H9 (cell line): ENCODE data around the gene FARS2. TPM values are rescaled to one million over a fixed set of nuclear protein-coding genes. Genes with fewer than 3 reads are reported as not detected.

Experiments
- DNase-seq: peaks from one replicate; pipeline ENCODE4 v3.0.0-alpha.2; 2017
- H2AFZ ChIP-seq: one replicate; pipeline ENCODE4 v1.6.1; 2013; ENCODE audit warnings: mild to moderate bottlenecking, low read length, control low read depth, moderate library complexity
- H2AK5ac ChIP-seq: 2 replicates; pipeline ENCODE4 v1.6.1; 2013; ENCODE audit warnings: low read length, control low read depth, mixed read lengths; ENCODE audit not compliant: insufficient read length
- H2BK120ac ChIP-seq: one replicate; pipeline ENCODE4 v1.6.1; 2013; ENCODE audit warnings: low read depth, mild to moderate bottlenecking, low read length, control low read depth, inconsistent platforms; ENCODE audit not compliant: poor library complexity, severe bottlenecking
- H2BK12ac ChIP-seq: 2 replicates; pipeline ENCODE4 v1.6.1; 2013; ENCODE audit warnings: low read length, control low read depth, mixed read lengths, low read depth; ENCODE audit not compliant: insufficient read length
- H2BK15ac ChIP-seq: 2 replicates; pipeline ENCODE4 v1.6.1; 2013; ENCODE audit warnings: low read depth, low read length, control low read depth
- H2BK20ac ChIP-seq: one replicate; pipeline ENCODE4 v1.6.1; 2013; ENCODE audit warnings: low read depth, mild to moderate bottlenecking, low read length, control low read depth, inconsistent platforms; ENCODE audit not compliant: poor library complexity, severe bottlenecking
- H2BK5ac ChIP-seq: 2 replicates; pipeline ENCODE4 v1.6.1; 2013; ENCODE audit warnings: low read length, control low read depth, mixed read lengths; ENCODE audit not compliant: insufficient read length
- H3K14ac ChIP-seq: 2 replicates; pipeline ENCODE4 v1.6.1; 2013; ENCODE audit warnings: low read length, control low read depth; ENCODE audit not compliant: insufficient read depth
- H3K18ac ChIP-seq: 2 replicates; pipeline ENCODE4 v1.6.1; 2013; ENCODE audit warnings: low read depth, mild to moderate bottlenecking, mixed read lengths, low read length, control low read depth; ENCODE audit not compliant: insufficient read length
- H3K23ac ChIP-seq: 2 replicates; pipeline ENCODE4 v1.6.1; 2013; ENCODE audit warnings: low read length, control low read depth, mixed read lengths, low read depth; ENCODE audit not compliant: insufficient read length
- H3K23me2 ChIP-seq: 2 replicates; pipeline ENCODE4 v1.6.1; 2013; ENCODE audit warnings: low read depth, mild to moderate bottlenecking, mixed read lengths, low read length, control low read depth; ENCODE audit not compliant: insufficient read length, poor library complexity, severe bottlenecking
- H3K27ac ChIP-seq: 2 replicates; pipeline ENCODE4 v1.5.1; 2013; ENCODE audit warnings: low read length, control low read depth, mixed read lengths, low read depth; ENCODE audit not compliant: insufficient read length
- H3K27me3 ChIP-seq: 2 replicates; pipeline ENCODE4 v1.6.1; 2013; ENCODE audit warnings: low read length, control low read depth, inconsistent platforms; ENCODE audit not compliant: insufficient read depth
- H3K4ac ChIP-seq: 2 replicates; pipeline ENCODE4 v1.6.1; 2013; ENCODE audit warnings: low read depth, mild to moderate bottlenecking, control low read depth, inconsistent platforms, low read length, moderate library complexity
- H3K4me1 ChIP-seq: 2 replicates; pipeline ENCODE4 v1.6.1; 2013; ENCODE audit warnings: low read length, control low read depth, inconsistent platforms; ENCODE audit not compliant: insufficient read depth
- H3K4me2 ChIP-seq: 2 replicates; pipeline ENCODE4 v1.6.1; 2013; ENCODE audit warnings: low read length, control low read depth, mixed read lengths; ENCODE audit not compliant: insufficient read length, insufficient read depth
- H3K56ac ChIP-seq: 2 replicates; pipeline ENCODE4 v1.6.1; 2013; ENCODE audit warnings: low read depth, mild to moderate bottlenecking, mixed read lengths, low read length, control low read depth; ENCODE audit not compliant: insufficient read length
- H3K79me1 ChIP-seq: 2 replicates; pipeline ENCODE4 v1.6.1; 2013; ENCODE audit warnings: low read depth, mild to moderate bottlenecking, moderate library complexity, low read length, control low read depth, inconsistent platforms; ENCODE audit not compliant: insufficient read depth, poor library complexity, severe bottlenecking
- H3K79me2 ChIP-seq: 2 replicates; pipeline ENCODE4 v1.6.1; 2013; ENCODE audit warnings: low read length, control low read depth, inconsistent platforms; ENCODE audit not compliant: insufficient read depth
- H3K9ac ChIP-seq: 2 replicates; pipeline ENCODE4 v1.6.1; 2013; ENCODE audit warnings: low read length, control low read depth, mixed read lengths; ENCODE audit not compliant: insufficient read length; ENCODE audit errors: extremely low read depth
- H3K9me3 ChIP-seq: one replicate; pipeline ENCODE4 v1.6.1; 2013; ENCODE audit warnings: low read depth, low read length, inconsistent platforms; ENCODE audit not compliant: control insufficient read depth
- H3T11ph ChIP-seq: one replicate; pipeline ENCODE4 v1.6.1; 2013; ENCODE audit warnings: mild to moderate bottlenecking, low read length, control low read depth, inconsistent platforms
- H4K20me1 ChIP-seq: one replicate; pipeline ENCODE4 v1.6.1; 2013; ENCODE audit not compliant: control insufficient read depth, insufficient read length, insufficient read depth
- H4K5ac ChIP-seq: 2 replicates; pipeline ENCODE4 v1.6.1; 2013; ENCODE audit warnings: low read depth, mild to moderate bottlenecking, mixed read lengths, low read length, control low read depth; ENCODE audit not compliant: insufficient read length
- H4K8ac ChIP-seq: replicated peaks from 2 replicates; pipeline ENCODE4 v1.6.1; 2013; ENCODE audit warnings: low read length, control low read depth, mixed read lengths, low read depth; ENCODE audit not compliant: insufficient read length
- H4K91ac ChIP-seq: 2 replicates; pipeline ENCODE4 v1.6.1; 2013; ENCODE audit warnings: low read depth, mild to moderate bottlenecking, moderate library complexity, mixed read lengths, low read length, control low read depth; ENCODE audit not compliant: insufficient read length
- H3K27ac Mint-ChIP-seq, 3 experiments: 2 replicates in 2 of 3; 3 replicates in 1 of 3; pipeline ENCODE4 v1.8.0; 2020 to 2021; ENCODE audit warnings: mixed read lengths in 3 of 3, mild to moderate bottlenecking in 1 of 3, moderate library complexity in 1 of 3
- H3K27me3 Mint-ChIP-seq: 2 replicates; pipeline ENCODE4 v1.8.0; 2021; ENCODE audit warnings: low read depth, mild to moderate bottlenecking, moderate library complexity, mixed read lengths
- H3K36me3 Mint-ChIP-seq, 3 experiments: 2 replicates in 2 of 3; 3 replicates in 1 of 3; pipeline ENCODE4 v1.8.0; 2020 to 2021; ENCODE audit warnings: low read depth in 3 of 3, mixed read lengths in 3 of 3; ENCODE audit not compliant: insufficient read depth in 1 of 3
- H3K4me1 Mint-ChIP-seq, 2 experiments: 2 replicates each; pipeline ENCODE4 v1.8.0; 2020; ENCODE audit warnings: mixed read lengths in 2 of 2
- H3K4me3 Mint-ChIP-seq, 2 experiments: 2 replicates in 1 of 2; 3 replicates in 1 of 2; pipeline ENCODE4 v1.8.0; 2020 to 2021; ENCODE audit warnings: mild to moderate bottlenecking in 2 of 2, mixed read lengths in 2 of 2, moderate library complexity in 1 of 2
- H3K9me3 Mint-ChIP-seq, 2 experiments: 2 replicates in 1 of 2; 3 replicates in 1 of 2; pipeline ENCODE4 v1.8.0; 2020; ENCODE audit warnings: mild to moderate bottlenecking in 2 of 2, mixed read lengths in 2 of 2, moderate library complexity in 1 of 2
- WGBS: extraction: QIAGEN DNeasy Blood & Tissue Kit; methylation state at CpG from one replicate; pipeline ENCODE4 v1.1.7; 2013; ENCODE audit warnings: missing lambda C conversion rate, low lambda C conversion rate, mixed read lengths; ENCODE audit not compliant: insufficient read length; ENCODE audit errors: extremely low coverage; 5-methylcytosine and 5-hydroxymethylcytosine counted together
- total RNA-seq: library from RNA; stranded (reverse); gene quantifications from 2 replicates; pipeline ENCODE4 v1.2.1, GENCODE V29; 2021
- TF ChIP-seq, protein P1 (sequence below): fragments of 200-600 bp; sonication (generic); conservative IDR thresholded peaks from 3 replicates; pipeline ENCODE4 v1.8.0; 2021; ENCODE audit warnings: antibody characterized with exemption, mild to moderate bottlenecking

The FARS2 gene
- total RNA-seq, 1 experiment from 2014 or later, result 8.5 TPM

DNA sequence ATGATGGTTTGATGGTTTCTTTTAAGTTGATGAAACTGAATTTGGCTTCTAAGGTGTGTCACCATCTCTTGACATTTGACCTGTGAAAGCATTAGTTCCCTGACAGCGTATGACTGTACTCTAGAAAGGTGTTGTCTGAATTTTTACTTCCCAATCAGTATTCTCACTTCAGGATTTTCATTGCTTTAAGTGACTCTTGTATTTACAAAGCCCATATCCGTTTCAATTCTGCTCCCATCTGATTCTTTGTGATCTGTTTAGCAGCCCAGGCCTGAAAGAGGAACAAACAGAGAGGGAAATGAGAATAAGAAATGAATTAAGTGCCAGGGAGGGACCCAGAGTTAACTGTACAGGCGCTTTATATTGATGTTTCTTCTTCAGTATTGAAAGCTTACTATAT is 73.7 kb downstream of the FARS2 start:
- Histone ChIP-seq H3T11ph (no peak overlapping the region), H4K91ac (no peak overlapping the region), H3K18ac (no peak overlapping the region), H3K4me1 (no peaks in the 10 kb centered on the region), H3K23ac (no peak overlapping the region), H2BK20ac (no peak overlapping the region), H4K5ac (no peak overlapping the region), H2BK12ac (no peak overlapping the region), H3K79me2 (peaks cover 3% of the 10 kb centered on the region; the same call in 1 of the 2 replicates), H3K27me3 (no peaks in the 10 kb centered on the region), H3K79me1 (no peaks in the 10 kb centered on the region), H3K27ac (no peak overlapping the region), H2BK120ac (no peak overlapping the region), H2AK5ac (no peak overlapping the region), H4K20me1 (no peaks in the 10 kb centered on the region), H3K56ac (no peak overlapping the region), H3K4me2 (no peak overlapping the region), H2BK15ac (no peak overlapping the region), H3K4ac (no peak overlapping the region), H2AFZ (no peak overlapping the region), H4K8ac (no peak overlapping the region), H2BK5ac (no peak overlapping the region), H3K9ac (no peak overlapping the region), H3K23me2 (no peaks in the 10 kb centered on the region), H3K9me3 (no peaks in the 10 kb centered on the region), H3K14ac (no peak overlapping the region)
- no CpG with 5 or more reads among the region's 3 CpGs for WGBS
- H3K27ac Mint-ChIP-seq, result no peak overlapping the region
- no peaks in the 10 kb centered on the region for H3K9me3 Mint-ChIP-seq
- H3K36me3 Mint-ChIP-seq, result no peaks in the 10 kb centered on the region
- TF ChIP-seq, protein P1, sequence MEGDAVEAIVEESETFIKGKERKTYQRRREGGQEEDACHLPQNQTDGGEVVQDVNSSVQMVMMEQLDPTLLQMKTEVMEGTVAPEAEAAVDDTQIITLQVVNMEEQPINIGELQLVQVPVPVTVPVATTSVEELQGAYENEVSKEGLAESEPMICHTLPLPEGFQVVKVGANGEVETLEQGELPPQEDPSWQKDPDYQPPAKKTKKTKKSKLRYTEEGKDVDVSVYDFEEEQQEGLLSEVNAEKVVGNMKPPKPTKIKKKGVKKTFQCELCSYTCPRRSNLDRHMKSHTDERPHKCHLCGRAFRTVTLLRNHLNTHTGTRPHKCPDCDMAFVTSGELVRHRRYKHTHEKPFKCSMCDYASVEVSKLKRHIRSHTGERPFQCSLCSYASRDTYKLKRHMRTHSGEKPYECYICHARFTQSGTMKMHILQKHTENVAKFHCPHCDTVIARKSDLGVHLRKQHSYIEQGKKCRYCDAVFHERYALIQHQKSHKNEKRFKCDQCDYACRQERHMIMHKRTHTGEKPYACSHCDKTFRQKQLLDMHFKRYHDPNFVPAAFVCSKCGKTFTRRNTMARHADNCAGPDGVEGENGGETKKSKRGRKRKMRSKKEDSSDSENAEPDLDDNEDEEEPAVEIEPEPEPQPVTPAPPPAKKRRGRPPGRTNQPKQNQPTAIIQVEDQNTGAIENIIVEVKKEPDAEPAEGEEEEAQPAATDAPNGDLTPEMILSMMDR, result no peak
- no peaks in the 10 kb centered on the region for H3K27me3 Mint-ChIP-seq
- peaks cover 2 to 7% of the 10 kb centered on the region in 2 experiments; a peak in 2 of 4 replicates for H3K4me1 Mint-ChIP-seq
- no peak overlapping the region for H3K4me3 Mint-ChIP-seq
- DNase-seq, result no peak
